SK-N-SH (cell line): ENCODE data around the gene KIF2A. TPM values are rescaled to one million over a fixed set of nuclear protein-coding genes. Genes with fewer than 3 reads are reported as not detected.

ENCODE experiments used
- CTCF ChIA-PET: fragments of 300-600, 350-600 bp; formaldehyde crosslinking; extraction: SDS; loops from one replicate; lab custom pipeline; 2021; lab: Yijun Ruan, JAX
- POLR2A ChIA-PET: fragments of 350-600 bp; sonication (Branson Sonifier 250); formaldehyde crosslinking; extraction: SDS; loops from one replicate; lab custom pipeline; 2020; ENCODE audit warnings: antibody characterized with exemption, inconsistent platforms; lab: Yijun Ruan, JAX
- DNase-seq: peaks from one replicate; pipeline ENCODE4 v3.0.0; 2012
- H2AFZ ChIP-seq: fragments of 200-600 bp; sonication (generic); 2 replicates; pipeline ENCODE4 v1.8.1; 2016; ENCODE audit warnings: antibody characterized with exemption, mild to moderate bottlenecking, low read depth
- H3F3A ChIP-seq: fragments of 200-600 bp; sonication (generic); replicated peaks from 2 replicates; pipeline ENCODE3; 2016; ENCODE audit warnings: antibody characterized with exemption, mild to moderate bottlenecking; ENCODE audit not compliant: insufficient read depth
- H3K27ac ChIP-seq, 2 experiments: fragments of 200-500 bp in 1 of 2; fragments of 200-600 bp in 1 of 2; sonication (Bioruptor generic) in 1 of 2; sonication (generic), shearing (Covaris generic) in 1 of 2; 2 replicates each; pipeline versions ENCODE4 v1.5.1 to v1.6.1; 2014 to 2016; ENCODE audit warnings: low read depth in 2 of 2, inconsistent platforms in 1 of 2, low read length in 1 of 2, mild to moderate bottlenecking in 1 of 2, mixed read lengths in 1 of 2
- H3K27me3 ChIP-seq: fragments of 200-600 bp; sonication (generic), shearing (Covaris generic); 2 replicates; pipeline ENCODE4 v1.6.1; 2016; ENCODE audit warnings: mixed run types; ENCODE audit not compliant: insufficient read depth
- H3K36me3 ChIP-seq, 2 experiments: fragments of 200-500 bp in 1 of 2; fragments of 200-600 bp in 1 of 2; sonication (Bioruptor generic) in 1 of 2; sonication (generic) in 1 of 2; replicated peaks in 1 of 2; 2 replicates each; pipeline versions ENCODE3 to v1.5.1; 2014 to 2016; ENCODE audit warnings: low read length in 1 of 2, mild to moderate bottlenecking in 1 of 2; ENCODE audit not compliant: insufficient read depth in 2 of 2, control insufficient read depth in 1 of 2
- H3K4me1 ChIP-seq, 2 experiments: fragments of 200-500 bp in 1 of 2; fragments of 200-600 bp in 1 of 2; sonication (Bioruptor generic) in 1 of 2; sonication (generic), shearing (Covaris generic) in 1 of 2; 2 replicates each; pipeline versions ENCODE4 v1.5.1 to v1.6.1; 2014 to 2016; ENCODE audit warnings: low read depth in 1 of 2, low read length in 1 of 2, mixed run types in 1 of 2; ENCODE audit not compliant: insufficient read depth in 2 of 2, control insufficient read depth in 1 of 2
- H3K4me2 ChIP-seq: fragments of 200-600 bp; sonication (generic), shearing (Covaris generic); 2 replicates; pipeline ENCODE4 v1.6.1; 2017; ENCODE audit warnings: mixed run types
- H3K4me3 ChIP-seq, 2 experiments: fragments of 200-500 bp in 1 of 2; fragments of 200-600 bp in 1 of 2; sonication (Bioruptor generic) in 1 of 2; sonication (generic), shearing (Covaris generic) in 1 of 2; 2 replicates each; pipeline versions ENCODE4 v1.5.1 to v1.8.1; 2014 to 2016; ENCODE audit warnings: low read depth in 2 of 2, inconsistent platforms in 1 of 2, low read length in 1 of 2, mild to moderate bottlenecking in 1 of 2, mixed read lengths in 1 of 2, moderate library complexity in 1 of 2
- H3K79me2 ChIP-seq: fragments of 200-600 bp; sonication (generic); 2 replicates; pipeline ENCODE4 v1.8.1; 2017; ENCODE audit warnings: mild to moderate bottlenecking; ENCODE audit not compliant: insufficient read depth
- H3K9ac ChIP-seq: fragments of 200-600 bp; sonication (generic); 2 replicates; pipeline ENCODE4 v1.6.1; 2017; ENCODE audit warnings: mixed run types
- H3K9me2 ChIP-seq: fragments of 200-600 bp; sonication (generic); 2 replicates; pipeline ENCODE4 v1.6.1; 2017; ENCODE audit warnings: mixed run types
- H3K9me3 ChIP-seq: fragments of 200-600 bp; sonication (generic); 2 replicates; pipeline ENCODE4 v1.6.1; 2017; ENCODE audit warnings: mixed run types, mild to moderate bottlenecking, moderate library complexity
- H4K20me1 ChIP-seq: fragments of 200-600 bp; sonication (generic); 2 replicates; pipeline ENCODE4 v1.6.1; 2017; ENCODE audit warnings: mild to moderate bottlenecking, mixed run types; ENCODE audit not compliant: insufficient read depth
- CHD2 ChIP-seq: fragments of 150-350 bp; IDR thresholded peaks from 2 replicates; pipeline ENCODE4 v1.6.1; 2018; ENCODE audit warnings: low read length; ENCODE audit not compliant: partially characterized antibody
- EZH2phosphoT487 ChIP-seq: fragments of 200-600 bp; sonication (generic); IDR thresholded peaks from 2 replicates; pipeline ENCODE4 v1.6.1; 2017; ENCODE audit warnings: low read depth, mixed run types, mild to moderate bottlenecking, antibody characterized with exemption, moderate library complexity, borderline replicate concordance
- FOXJ3 ChIP-seq: sonication (generic); formaldehyde crosslinking; IDR thresholded peaks from 2 replicates; pipeline ENCODE4 v1.5.1; 2020; ENCODE audit warnings: mild to moderate bottlenecking, missing genetic modification reagents
- GABPA ChIP-seq: IDR thresholded peaks from 2 replicates; pipeline ENCODE4 v1.4.0; 2012; ENCODE audit warnings: low read depth, mild to moderate bottlenecking
- GATA2 ChIP-seq: sonication (generic); formaldehyde crosslinking; IDR thresholded peaks from 2 replicates; pipeline ENCODE4 v1.5.0; 2020; ENCODE audit warnings: mild to moderate bottlenecking, missing genetic modification reagents
- JUND ChIP-seq: IDR thresholded peaks from 2 replicates; pipeline ENCODE4 v1.4.0; 2012
- NFIC ChIP-seq: IDR thresholded peaks from 2 replicates; pipeline ENCODE4 v1.4.0; 2012; ENCODE audit warnings: borderline replicate concordance
- PBX3 ChIP-seq: IDR thresholded peaks from 2 replicates; pipeline ENCODE4; 2012
- POLR2AphosphoS5 ChIP-seq: IDR thresholded peaks from 2 replicates; pipeline ENCODE4 v1.6.1; 2012; ENCODE audit warnings: low read depth, low read length
- RAD21 ChIP-seq: IDR thresholded peaks from 2 replicates; pipeline ENCODE4 v1.6.1; 2012; ENCODE audit warnings: mild to moderate bottlenecking, low read length
- RCOR1 ChIP-seq: fragments of 150-350 bp; IDR thresholded peaks from 2 replicates; pipeline ENCODE4 v1.6.1; 2017; ENCODE audit warnings: antibody characterized with exemption, low read length
- RFX5 ChIP-seq: IDR thresholded peaks from 2 replicates; pipeline ENCODE4 v1.6.1; 2012; ENCODE audit warnings: mild to moderate bottlenecking, improper control_type of control experiment, low read length
- SIN3A ChIP-seq: IDR thresholded peaks from 2 replicates; pipeline ENCODE4 v1.6.1; 2012; ENCODE audit warnings: low read depth, mild to moderate bottlenecking, low read length, moderate library complexity, borderline replicate concordance
- TCF12 ChIP-seq: IDR thresholded peaks from 2 replicates; pipeline ENCODE4 v1.4.0; 2012
- YY1 ChIP-seq: IDR thresholded peaks from 2 replicates; pipeline ENCODE4 v1.4.0; 2012; ENCODE audit warnings: low read depth, mild to moderate bottlenecking
- polyA plus RNA-seq, 3 experiments: library from polyadenylated mRNA; depleted of rRNA; stranded (reverse); fragments of >200 nt; gene quantifications; 2 replicates each; pipeline ENCODE4 v1.2.3, GENCODE V29; 2012
- TF ChIP-seq, protein P1 (sequence below): IDR thresholded peaks from 2 replicates; pipeline ENCODE4 v1.6.1; 2012; ENCODE audit warnings: mild to moderate bottlenecking, low read depth, low read length, moderate library complexity

Gene KIF2A
- polyA plus RNA-seq, 1 of the 3 experiments (the other 2 are of a cell fraction) = 14.3 TPM

DNA sequence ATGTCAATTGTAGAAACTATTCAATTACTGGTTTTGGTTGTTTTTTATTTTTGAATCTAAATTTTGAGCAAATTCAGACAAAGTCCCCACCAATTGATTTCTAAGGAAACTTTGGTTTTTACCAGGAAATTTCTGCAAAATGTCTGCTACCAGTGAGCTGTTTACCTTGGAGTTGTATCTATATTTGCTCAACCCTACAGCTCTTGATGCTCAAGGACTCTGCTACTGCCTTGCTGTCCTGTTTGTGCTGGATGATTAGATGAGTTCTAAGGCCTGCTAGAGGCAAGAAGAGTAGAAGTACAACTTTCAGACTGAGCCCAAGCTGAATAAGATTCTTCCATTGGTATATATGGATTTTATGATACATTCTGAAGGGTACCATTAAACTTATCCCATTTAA is 42.6 kb upstream of the KIF2A start:
- no peaks in the 10 kb centered on the region for H3K36me3 ChIP-seq
- no peaks in the 10 kb centered on the region for H3K79me2 ChIP-seq
- POLR2A ChIA-PET = no interaction called here
- TF ChIP-seq YY1 (no peak), GATA2 (no peak), CHD2 (no peak), RAD21 (no peak), FOXJ3 (CRISPR knock-in tag) (no peak)
- TF ChIP-seq, all 33 proteins: peak for 0
- Histone ChIP-seq H3K9me3 (no peaks in the 10 kb centered on the region), H3K27me3 (no peaks in the 10 kb centered on the region; the same call in none of the 2 replicates), H3K4me3 (no peak overlapping the region), H4K20me1 (no peaks in the 10 kb centered on the region), H2AFZ (no peak overlapping the region), H3K27ac (no peak overlapping the region), H3K9ac (no peak overlapping the region), H3K4me1 (peaks cover 0 to 3% of the 10 kb centered on the region in 2 experiments; a peak in 1 of 4 replicates), H3K9me2 (no peaks in the 10 kb centered on the region), H3K4me2 (no peak overlapping the region), H3F3A (peaks cover under 1% of the 10 kb centered on the region)
- no peak for DNase-seq
- CTCF ChIA-PET = no interaction called here

GRCh38 chr5:62265648-62266112 is 40.3 kb upstream of the KIF2A start:
- POLR2A ChIA-PET = no interaction called here
- no peak overlapping the region for H3K9ac ChIP-seq
- no peaks in the 10 kb centered on the region for H3K79me2 ChIP-seq
- no peak for DNase-seq
- H3K4me3 ChIP-seq = no peak overlapping the region
- no peaks in the 10 kb centered on the region for H3K36me3 ChIP-seq
- no peak overlapping the region for H3K4me2 ChIP-seq
- peaks cover 2% of the 10 kb centered on the region for H3F3A ChIP-seq
- H2AFZ ChIP-seq = no peak overlapping the region
- H4K20me1 ChIP-seq = no peaks in the 10 kb centered on the region
- no peaks in the 10 kb centered on the region for H3K9me3 ChIP-seq
- no peaks in the 10 kb centered on the region for H3K9me2 ChIP-seq
- TF ChIP-seq RCOR1 = no peak
- TF ChIP-seq RFX5 = no peak
- TF ChIP-seq GABPA = no peak
- TF ChIP-seq TCF12 = no peak
- TF ChIP-seq SIN3A = no peak
- TF ChIP-seq, protein P1, sequence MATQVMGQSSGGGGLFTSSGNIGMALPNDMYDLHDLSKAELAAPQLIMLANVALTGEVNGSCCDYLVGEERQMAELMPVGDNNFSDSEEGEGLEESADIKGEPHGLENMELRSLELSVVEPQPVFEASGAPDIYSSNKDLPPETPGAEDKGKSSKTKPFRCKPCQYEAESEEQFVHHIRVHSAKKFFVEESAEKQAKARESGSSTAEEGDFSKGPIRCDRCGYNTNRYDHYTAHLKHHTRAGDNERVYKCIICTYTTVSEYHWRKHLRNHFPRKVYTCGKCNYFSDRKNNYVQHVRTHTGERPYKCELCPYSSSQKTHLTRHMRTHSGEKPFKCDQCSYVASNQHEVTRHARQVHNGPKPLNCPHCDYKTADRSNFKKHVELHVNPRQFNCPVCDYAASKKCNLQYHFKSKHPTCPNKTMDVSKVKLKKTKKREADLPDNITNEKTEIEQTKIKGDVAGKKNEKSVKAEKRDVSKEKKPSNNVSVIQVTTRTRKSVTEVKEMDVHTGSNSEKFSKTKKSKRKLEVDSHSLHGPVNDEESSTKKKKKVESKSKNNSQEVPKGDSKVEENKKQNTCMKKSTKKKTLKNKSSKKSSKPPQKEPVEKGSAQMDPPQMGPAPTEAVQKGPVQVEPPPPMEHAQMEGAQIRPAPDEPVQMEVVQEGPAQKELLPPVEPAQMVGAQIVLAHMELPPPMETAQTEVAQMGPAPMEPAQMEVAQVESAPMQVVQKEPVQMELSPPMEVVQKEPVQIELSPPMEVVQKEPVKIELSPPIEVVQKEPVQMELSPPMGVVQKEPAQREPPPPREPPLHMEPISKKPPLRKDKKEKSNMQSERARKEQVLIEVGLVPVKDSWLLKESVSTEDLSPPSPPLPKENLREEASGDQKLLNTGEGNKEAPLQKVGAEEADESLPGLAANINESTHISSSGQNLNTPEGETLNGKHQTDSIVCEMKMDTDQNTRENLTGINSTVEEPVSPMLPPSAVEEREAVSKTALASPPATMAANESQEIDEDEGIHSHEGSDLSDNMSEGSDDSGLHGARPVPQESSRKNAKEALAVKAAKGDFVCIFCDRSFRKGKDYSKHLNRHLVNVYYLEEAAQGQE = no peak
- TF ChIP-seq PBX3 = no peak
- TF ChIP-seq NFIC = no peak
- TF ChIP-seq FOXJ3 (CRISPR knock-in tag) = no peak
- TF ChIP-seq POLR2AphosphoS5 = no peak
- TF ChIP-seq JUND = no peak
- no peak for TF ChIP-seq EZH2phosphoT487
- no peak for TF ChIP-seq RAD21
- no peak for TF ChIP-seq YY1
- H3K27ac ChIP-seq = no peak overlapping the region
- peaks cover 0 to under 1% of the 10 kb centered on the region in 2 experiments; a peak in 1 of 4 replicates for H3K4me1 ChIP-seq
- H3K27me3 ChIP-seq = no peaks in the 10 kb centered on the region; the same call in 1 of the 2 replicates
- CTCF ChIA-PET = no interaction called here
